HG03565 (cell line): ENCODE data around the gene TNNT2.

ENCODE experiments used
- ATAC-seq: cut with Tn5 transposase; IDR thresholded peaks from one replicate; pipeline ENCODE4 v1.9.1; 2021; ENCODE audit warnings: mild to moderate bottlenecking, moderate library complexity; ENCODE audit not compliant: unreplicated experiment

Gene TNNT2

DNA sequence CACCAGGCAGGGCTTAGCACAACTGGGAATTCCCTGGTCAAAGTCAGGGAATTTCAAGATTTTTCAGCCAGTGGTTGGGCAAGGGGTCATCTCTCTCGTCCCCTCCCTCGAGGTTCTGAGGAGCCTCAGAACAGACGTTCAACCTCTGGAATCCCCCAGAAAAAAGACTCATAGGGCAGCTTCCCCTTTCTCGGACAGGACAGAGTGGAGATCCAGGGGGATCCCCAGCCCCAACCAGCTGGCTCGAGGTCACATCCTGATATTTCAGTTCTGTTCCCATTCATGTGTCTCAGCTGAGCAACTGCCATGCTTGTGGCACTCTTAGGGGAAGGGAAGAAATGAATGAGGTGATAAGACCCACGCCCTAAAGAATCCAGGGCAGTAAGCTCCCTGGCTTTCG is 26.6 kb upstream of the TNNT2 start:
- ATAC-seq: no peak

DNA sequence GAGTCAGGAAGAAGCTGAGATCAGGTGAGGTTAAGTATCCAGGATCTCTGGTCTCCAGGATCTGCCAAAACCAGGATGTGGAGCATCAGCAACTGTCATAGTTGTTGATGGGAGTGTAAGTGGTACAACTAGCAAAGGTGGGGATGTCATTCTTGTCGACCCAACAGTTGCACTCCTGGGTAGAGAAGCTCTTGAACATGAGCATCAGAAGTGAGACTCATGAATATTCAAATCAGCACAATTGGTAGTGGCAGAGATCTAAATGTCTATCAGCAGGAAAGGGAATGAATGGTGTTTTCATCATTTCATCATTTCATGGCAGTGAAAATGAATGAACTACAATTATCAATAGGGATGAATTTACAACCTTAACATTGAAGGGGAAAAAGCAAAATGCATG is 25.9 kb upstream of the TNNT2 start:
- ATAC-seq: no peak

DNA sequence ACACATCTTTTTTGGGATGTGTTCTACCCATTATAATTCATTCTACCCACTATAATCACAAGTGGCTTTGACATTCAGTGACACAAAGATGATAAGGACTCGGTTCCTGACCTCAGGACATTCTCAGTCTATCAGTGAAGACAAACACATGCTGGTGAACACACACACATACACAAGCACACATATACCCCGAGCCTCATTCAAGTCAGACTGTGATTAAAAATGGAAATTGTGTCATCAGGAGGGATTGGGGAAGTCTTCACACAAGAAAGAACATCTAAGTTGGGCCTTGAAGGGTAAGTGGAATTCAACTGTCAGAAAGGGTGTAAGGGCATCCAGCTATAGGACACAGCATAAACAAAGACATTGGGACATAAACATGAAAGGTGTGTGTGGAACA is 24.2 kb upstream of the TNNT2 start:
- no peak for ATAC-seq

DNA sequence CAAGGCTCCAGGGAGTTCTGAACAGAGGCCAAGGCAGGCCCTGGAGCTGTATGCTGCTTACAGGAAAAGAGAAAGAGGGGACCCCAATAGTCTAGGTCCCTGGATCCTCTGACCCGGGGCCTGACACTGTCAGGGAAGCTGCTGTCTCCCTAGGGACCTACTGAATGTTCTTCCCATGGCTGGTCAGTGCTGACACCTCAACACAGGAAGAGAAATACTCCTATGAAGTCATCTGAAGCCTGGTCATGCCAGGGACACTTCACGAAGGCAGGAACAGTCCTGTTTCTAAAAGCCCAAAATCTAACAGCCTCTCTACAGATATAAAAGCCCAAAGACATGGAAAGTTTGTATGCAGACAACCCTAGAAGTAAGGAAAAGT is 23.4 kb upstream of the TNNT2 start:
- ATAC-seq: no peak

DNA sequence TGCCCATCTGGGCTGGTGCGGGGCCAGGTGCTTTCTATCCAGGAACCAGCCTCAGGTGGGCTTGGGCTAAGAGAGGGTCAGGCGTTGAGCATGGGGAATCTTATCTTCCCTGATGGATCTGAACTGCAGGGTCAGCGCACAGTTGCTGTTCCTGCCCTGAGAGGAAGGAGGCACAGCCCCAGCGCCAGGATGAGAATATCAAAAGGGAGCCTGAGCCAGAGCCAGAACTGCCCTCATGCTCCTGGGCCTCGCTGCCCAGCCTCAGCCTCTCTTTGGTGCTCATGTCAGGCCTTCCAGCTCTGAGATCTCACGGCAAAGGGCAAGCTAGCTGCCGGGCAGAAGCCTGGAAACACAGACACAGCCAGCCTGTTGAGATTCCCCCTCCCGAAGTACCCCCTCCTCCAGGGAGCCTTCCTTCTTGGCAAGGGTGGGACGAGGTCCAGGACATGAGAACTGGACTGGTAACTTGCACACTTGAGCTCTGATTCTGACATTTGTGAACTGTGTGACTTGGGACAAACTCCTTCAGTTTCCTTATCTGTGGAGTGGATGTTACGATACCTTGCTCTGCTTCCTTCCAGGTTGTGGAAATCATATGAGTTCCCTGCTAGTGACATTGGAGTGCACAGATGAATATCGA is 22.9 kb upstream of the TNNT2 start:
- ATAC-seq: no peak

DNA sequence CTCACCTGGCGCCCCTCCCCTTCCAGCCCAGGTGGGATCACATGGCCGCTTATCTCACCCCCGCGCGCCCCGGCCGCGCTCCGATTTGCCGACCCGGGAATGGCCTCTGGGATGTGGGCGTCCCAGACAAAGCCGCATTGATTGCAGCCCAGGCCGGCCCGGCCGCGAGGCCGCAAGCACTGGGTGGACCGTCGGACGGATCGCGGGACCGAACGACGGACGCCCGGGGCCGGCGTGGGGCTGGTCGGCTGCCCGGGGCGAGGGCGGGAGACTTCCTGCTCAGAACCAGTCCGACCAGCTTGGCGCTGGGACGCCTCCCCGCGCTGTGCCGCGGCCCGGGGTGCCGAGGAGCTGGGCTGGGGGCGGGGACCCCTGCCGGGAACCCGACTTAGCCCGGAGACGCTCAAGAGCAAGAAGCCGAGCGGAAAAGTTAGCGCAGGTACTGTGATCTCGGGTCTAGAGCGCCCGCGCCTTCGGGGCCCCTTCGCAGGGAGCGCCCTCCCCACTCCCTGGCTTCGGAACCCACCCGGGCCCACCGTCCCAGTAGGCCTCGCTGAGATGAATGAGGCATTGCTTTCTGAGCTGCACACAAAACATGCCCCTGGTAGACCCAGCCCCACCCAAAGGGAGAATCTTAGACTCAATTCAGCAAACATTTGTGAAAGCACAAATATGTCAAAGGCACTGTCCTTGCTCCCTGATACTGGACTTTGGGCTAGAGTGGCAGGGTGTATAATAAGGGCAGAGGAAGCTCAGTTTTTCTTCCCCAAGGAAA is 22.1 kb upstream of the TNNT2 start:
- no peak for ATAC-seq

DNA sequence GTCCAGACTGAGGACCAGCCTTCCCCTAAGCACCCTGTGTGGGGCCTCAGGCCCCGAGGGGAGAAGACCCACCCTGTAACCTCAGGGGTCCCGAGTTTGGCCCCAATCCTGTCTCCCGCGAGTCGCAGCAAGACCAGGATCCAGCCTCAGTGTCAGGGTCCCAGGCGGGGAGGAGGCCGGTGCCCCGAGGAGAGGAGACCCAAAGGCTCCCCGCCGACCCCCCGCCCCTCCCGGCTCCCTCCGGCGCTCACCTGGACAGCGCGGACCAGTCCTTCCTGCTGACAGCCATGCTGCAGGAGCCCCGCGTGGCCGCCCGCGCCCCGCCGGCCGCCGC is 21.5 kb upstream of the TNNT2 start, which contains the start of gene LAD1:
Gene LAD1, minus strand, starts transcription at position 307 of the 334 bp plus-strand sequence. Its CDS starts 18 bp downstream, at position 289.
- no peak for ATAC-seq

DNA sequence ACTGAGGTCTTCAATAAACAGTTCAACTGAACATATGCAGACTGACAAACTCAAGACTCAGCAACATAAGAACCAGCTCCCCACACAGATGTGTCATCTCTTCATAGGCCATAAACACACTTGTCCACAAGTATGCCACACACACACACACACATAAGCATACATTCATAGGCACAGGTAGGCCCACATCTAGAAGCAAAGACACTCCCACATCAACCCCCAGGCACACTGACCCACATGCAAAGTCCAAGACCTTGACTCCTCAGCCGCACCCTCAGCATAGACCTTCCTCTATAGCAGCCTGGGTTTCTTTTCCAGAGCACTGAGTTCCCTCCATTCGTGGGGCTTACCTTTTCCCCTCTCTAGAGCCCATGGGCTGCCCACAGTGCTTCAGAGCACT is 20.2 kb upstream of the TNNT2 start:
- ATAC-seq: no peak

DNA sequence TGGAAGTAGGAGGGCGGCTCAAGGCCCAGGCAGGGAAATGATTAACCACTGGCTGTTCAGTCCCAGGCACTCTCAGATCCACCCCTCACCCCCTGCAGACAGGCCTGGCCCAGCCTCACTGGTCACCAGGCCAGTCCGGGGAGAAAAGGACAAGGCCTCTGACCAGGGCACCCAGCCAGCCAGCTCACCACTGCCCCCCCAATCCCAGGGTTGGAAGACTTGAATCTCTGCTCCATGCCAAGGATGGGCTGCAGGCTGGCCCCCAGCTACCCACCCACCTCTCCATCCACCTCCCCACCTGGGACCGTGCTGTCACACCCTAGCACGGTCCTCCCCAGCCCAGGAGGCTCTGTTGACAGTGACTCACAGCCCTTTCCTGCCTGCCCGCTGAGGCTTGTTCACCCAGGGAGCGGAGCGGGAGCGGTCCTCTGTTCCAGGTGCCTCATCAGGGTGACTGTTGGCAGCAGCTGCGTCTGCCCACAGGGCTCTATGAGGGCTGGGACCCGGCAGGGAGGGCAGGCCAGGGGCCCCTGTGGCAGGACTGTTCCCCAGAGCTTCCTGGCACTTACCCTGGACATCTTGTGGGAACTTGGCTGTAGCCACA is 19.5 kb upstream of the TNNT2 start:
- no peak for ATAC-seq

DNA sequence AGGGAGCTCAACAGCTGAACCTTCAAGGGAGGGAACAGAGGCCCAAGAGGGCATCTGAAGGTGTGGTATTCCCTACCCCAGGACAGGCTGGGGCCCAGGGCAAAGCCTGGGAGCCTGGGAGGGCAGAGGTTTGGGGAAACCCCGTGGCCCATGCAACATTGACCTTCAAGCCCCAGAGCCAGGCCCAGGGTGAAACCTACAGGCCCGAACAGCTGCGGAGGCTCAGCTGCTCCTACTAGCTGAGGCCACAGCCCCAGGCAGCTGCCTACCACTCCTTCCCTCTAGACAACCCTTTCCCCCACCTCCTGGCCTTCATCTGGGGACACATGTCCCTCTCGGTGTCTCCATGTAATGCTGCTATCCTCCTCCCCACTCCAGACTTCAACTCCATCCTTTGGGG is 18.5 kb upstream of the TNNT2 start:
- ATAC-seq: no peak

DNA sequence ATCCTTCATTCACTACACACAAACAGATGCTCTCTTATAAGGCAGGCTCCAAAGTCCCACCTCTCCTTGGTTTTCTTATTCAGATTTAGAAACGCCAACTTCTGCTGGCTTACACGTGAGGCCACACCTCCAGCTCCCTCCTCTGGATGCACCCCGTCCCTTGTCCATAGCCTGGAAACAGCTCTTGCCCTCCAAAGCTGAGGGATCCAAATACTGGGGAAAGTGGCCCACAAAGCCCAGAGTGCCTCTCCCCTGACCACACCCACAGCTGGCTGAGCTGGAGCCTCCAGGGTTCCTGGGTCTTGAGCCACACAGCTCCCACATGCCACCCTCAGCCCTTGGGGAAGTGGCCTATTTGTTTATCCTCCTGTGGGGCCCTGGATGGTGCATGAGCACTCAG is 17.1 kb upstream of the TNNT2 start:
- ATAC-seq: no peak

DNA sequence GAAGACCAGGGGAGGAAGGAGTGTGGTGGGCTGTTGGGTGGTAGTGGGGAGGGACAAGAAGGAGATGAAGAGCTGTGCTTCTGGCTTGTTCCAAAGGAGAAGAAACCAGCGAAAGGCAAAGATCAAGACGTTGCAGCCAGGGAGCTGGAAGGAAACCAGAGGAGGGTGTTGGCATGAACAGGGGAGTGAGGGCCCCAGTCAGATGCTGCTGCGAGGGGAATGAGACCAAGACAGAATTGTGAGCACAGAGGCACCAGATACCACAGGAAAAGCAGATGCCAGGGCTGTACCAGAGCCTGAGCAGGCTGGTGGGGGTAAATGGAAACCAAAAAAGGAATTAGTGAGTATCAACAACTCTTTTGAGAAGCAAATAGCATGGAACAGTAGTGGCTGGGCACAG is 15.6 kb upstream of the TNNT2 start:
- ATAC-seq: no peak

DNA sequence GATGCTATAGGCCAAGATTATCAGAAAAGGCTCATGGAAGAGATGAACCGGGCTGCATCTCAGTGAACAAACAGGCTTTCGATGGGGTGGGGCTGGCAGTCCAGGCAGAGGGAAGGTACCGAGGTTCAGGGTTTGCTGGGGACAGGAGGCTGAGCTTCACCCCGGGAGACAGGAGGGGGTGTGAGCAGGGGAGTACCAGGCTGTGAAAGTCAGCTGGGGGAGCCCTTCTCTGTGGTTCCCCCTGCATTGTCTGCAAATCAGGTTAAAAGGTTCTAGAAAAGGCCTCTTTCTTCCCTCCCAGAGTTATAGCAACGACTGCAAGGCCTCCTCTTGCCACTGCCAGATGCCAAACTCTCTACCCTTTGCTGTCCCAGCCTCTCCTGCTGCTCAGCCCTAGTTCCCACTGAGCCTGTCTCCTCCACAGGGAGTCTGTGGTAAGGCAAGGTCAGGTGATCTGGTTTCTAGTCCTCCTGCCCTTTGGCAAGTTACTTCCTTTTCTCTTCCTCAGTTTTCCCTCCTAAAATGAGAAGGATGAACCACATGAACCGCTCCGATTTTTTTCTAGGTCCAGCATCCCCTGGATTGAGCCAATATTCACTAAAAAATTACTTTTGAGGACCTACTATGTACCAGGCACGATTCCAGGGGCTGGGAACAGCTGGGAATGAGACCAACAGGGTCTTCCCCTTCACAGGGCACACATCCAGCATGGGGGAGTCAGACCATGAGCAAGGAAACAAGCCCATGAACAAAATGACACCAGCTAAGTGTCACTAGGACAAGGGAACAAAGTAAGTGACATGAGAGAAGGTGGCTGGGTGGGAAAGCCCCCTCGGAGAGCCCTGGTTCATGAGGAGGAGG is 14.4 kb upstream of the TNNT2 start:
- no peak for ATAC-seq

DNA sequence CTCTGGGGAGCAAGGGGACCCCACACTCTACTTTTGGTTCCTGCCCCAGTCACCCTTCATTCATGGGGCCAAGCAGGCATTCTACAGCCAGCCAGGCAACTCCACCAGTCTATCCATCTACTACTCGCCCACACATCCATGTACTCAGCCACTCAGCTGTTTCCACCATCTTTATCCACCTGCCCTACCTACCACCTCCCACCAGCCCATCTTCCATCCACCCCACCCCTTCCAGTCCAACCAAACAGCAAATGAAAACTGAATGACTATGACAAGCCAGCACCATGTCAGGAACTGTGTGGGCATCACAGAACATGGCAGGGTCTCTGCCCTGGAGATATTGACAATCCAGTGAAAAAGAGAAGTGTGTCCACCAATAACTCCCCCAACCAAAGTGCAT is 13.7 kb upstream of the TNNT2 start:
- ATAC-seq: no peak

DNA sequence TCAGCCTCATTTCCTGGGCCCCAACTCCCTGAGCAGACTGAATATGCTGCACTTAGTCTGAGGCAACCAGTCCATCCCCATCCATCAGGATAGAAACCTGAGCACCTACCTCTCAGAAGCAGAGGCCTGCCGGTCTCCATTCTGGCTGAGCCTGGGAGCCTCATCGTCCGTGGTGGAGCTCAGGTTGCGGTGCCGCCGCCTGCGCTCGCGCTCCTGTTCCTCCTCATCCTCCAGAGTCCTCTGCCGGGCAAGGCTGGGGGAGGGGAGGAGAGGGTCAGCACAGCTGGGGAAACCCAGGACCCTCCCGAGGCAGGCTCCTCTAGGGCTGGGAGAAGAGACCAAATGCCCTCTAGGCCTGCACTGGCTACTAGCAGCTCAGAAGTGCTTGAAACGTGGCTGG is 11.6 kb upstream of the TNNT2 start:
- no peak for ATAC-seq

DNA sequence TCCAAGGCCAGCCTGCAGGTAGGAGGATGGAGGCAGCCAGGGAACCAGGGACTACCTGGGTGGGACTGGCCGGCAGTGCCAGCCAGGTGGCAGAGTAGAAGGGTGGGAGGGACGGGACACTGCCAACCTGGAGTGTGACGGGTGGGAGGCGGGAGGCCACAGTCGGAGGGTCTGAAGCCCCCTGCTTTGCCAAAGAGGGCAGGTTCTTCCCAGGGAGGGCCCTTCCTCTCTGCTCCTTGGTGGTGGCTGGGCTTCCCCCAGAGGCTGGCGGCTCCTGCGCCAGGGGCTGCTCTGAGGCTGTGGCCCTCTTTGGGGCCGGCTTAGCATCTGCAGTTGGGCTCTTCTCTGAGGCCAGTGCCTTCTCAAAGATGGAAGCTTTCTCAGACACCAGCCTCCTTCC is 8.7 kb upstream of the TNNT2 start:
- ATAC-seq: no peak

DNA sequence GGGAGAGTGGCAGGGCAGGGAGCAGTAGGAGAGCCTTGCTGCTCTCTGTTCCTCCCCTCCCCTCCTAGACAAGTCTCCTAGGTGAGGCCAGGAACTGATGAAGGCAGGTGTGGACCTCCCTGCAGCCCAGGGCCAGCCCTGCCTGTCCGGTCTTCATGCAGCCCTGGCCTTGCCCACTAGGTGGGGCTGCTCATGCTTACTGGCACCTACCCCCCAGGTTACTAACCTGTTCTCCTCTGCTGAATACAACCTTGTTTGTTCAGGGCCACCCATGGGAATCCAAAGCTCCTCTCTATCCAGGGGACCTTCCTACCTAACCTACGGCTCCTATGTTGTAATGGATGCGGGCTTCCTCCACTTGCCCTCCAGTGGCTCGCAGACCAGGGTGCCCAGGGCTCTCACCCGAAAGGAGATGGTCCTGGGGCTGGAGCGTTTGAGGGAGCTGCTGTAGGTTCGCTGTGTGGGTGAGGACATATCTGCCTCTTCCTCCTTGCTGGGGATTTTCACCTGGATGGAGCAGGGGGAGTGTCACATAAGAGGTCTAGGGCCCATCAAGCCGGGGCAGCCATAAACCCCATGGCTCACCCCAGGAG is 7.9 kb upstream of the TNNT2 start:
- no peak for ATAC-seq

DNA sequence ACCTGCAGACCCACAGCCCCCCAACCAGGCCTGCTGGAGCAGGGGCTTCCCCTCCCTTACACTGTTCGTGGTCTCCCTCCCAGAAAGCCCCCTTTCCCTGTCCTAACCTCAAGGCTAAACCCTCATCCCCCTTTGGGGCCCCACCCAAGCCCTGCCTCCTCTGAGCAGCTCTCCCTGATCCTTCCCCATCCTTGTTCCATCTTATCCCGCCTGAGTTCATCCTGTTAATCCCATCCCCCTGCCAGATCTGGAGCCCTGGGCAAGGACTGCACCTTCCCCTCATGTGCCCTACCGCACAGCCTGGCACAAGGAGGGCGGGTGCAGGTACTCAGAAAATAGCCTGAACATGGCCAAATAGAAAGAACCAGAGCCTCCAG is 6.9 kb upstream of the TNNT2 start:
- no peak for ATAC-seq

DNA sequence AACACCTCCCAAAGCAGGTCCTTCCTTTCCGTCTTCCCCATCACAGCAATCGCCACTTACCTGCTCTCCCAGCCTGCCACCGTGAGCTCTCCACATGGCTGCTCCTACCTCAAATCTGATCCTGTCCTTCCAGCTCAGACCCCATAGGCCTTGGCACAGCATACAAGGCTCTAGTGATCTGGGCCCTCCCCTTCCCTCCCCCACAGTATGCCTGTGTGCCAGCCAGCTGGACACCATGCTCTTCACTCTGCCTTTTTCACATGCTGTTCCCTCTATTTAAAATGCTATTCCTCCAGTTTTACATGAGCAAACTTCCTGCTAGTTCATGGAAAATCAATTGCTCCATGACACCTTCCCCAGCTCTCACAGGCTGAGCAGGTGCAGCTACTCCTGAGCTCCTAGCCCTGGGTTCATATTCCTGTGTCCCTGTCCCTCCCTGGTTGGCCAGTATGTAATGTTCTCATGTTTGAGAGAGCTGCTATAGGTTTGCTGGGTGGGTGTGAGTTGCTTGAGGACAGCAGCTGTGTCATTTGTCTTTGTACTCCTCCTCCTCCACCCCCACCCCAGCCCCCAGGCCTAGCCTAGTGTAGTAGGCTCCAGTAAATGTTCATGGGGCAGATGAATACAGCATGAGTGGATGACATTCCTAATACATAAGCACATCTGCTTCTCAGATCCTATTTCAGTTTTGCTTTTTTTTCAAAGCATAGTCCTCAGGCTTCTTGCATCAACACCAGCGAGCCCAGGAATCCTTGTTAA is 6.3 kb upstream of the TNNT2 start:
- ATAC-seq: no peak

DNA sequence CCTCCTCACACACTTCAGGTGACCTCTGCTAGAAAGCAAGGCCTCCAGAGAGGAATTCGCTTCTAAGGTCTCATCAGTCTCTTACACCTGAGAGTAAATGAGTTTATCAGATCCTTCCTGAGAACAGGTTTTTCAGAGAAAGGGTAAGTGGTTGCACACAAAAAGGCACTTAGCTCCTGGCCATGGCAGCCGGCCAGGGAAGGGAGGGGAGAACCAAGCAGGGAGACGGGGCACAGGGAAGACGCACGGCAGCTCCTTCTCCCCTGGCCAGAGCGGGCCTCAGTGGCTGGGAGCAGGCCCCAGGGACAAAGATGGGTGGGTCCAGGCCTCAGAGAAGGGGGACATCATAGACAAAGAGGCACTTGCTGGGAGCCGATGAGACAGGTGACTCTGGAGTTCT is 3.6 kb upstream of the TNNT2 start:
- ATAC-seq: no peak
